K562 (cell line): ENCODE measurements around the gene SFXN2.
"Not testable (repeated sequence)": the region's sequence is repeated elsewhere in the genome, so short reads cannot be mapped to it uniquely, and the experiment has no call there.

Source experiments
- ATF3 ChIP-seq, 2 experiments: fragments of 450-650 bp in 1 of 2; sonication (generic) in 1 of 2; formaldehyde crosslinking in 1 of 2; IDR thresholded peaks in 1 of 2; conservative IDR thresholded peaks in 1 of 2; 2 replicates each; pipeline versions ENCODE4 v1.6.1 to v1.8.1; 2016 to 2023; ENCODE audit warnings: mild to moderate bottlenecking in 2 of 2, moderate library complexity in 2 of 2, inconsistent platforms in 1 of 2, missing genetic modification reagents in 1 of 2
- BACH1 ChIP-seq: fragments of 200-800 bp; sonication (Bioruptor generic); IDR thresholded peaks from 2 replicates; pipeline ENCODE4 v1.6.1; 2016; ENCODE audit warnings: missing genetic modification characterization, missing compliant biosample characterization
- CTCF ChIP-seq, 3 experiments: IDR thresholded peaks in 2 of 3; conservative IDR thresholded peaks in 1 of 3; 2 replicates each; pipeline ENCODE4 v1.5.1; 2011 to 2012; ENCODE audit warnings: low read length in 3 of 3, mild to moderate bottlenecking in 3 of 3, control low read depth in 2 of 3, improper control_type of control experiment in 1 of 3, inconsistent platforms in 1 of 3, low read depth in 1 of 3, mixed read lengths in 1 of 3, moderate library complexity in 1 of 3; ENCODE audit not compliant: insufficient read depth in 2 of 3
- EP300 ChIP-seq: IDR thresholded peaks from 2 replicates; pipeline ENCODE4 v1.6.1; 2012; ENCODE audit warnings: low read length, improper control_type of control experiment
- FUS ChIP-seq: fragments of 200-400 bp; formaldehyde crosslinking; optimal IDR thresholded peaks from 2 replicates; pipeline ENCODE3; 2017; ENCODE audit warnings: low read depth, low read length
- JUND ChIP-seq, 2 experiments: IDR thresholded peaks; 2 replicates in 1 of 2; 3 replicates in 1 of 2; pipeline ENCODE4 v1.6.1; 2011; ENCODE audit warnings: borderline replicate concordance in 2 of 2, low read depth in 2 of 2, low read length in 2 of 2, improper control_type of control experiment in 1 of 2, missing biosample characterization in 1 of 2, missing genetic modification characterization in 1 of 2, missing genetic modification reagents in 1 of 2
- SAFB2 ChIP-seq: fragments of 200-400 bp; formaldehyde crosslinking; IDR thresholded peaks from 2 replicates; pipeline ENCODE4 v1.6.1; 2018; ENCODE audit warnings: borderline replicate concordance, low read length, low read depth, moderate library complexity; ENCODE audit not compliant: severe bottlenecking
- SIN3B ChIP-seq: fragments of 450-650 bp; IDR thresholded peaks from 2 replicates; pipeline ENCODE4 v1.6.1; 2017; ENCODE audit warnings: low read depth, mild to moderate bottlenecking, moderate library complexity
- TBL1XR1 ChIP-seq, 2 experiments: IDR thresholded peaks; 2 replicates each; pipeline ENCODE4 v1.6.1; 2012; ENCODE audit warnings: improper control_type of control experiment in 2 of 2, low read length in 2 of 2, mild to moderate bottlenecking in 1 of 2
- TFAP4 ChIP-seq: sonication (generic); formaldehyde crosslinking; IDR thresholded peaks from 2 replicates; pipeline ENCODE4 v1.8.0; 2022; ENCODE audit warnings: missing genetic modification reagents, mild to moderate bottlenecking, moderate library complexity, borderline replicate concordance
- ZFP91 ChIP-seq: sonication (generic); formaldehyde crosslinking; IDR thresholded peaks from 2 replicates; pipeline ENCODE4 v1.8.0; 2022; ENCODE audit warnings: mild to moderate bottlenecking, missing genetic modification reagents
- ZNF3 ChIP-seq: fragments of 250-450 bp; sonication (Bioruptor Pico); IDR thresholded peaks from 2 replicates; pipeline ENCODE4 v1.5.0; 2021; ENCODE audit warnings: mild to moderate bottlenecking, moderate library complexity

- not testable (repeated sequence) for TF ChIP-seq CTCF (IDR thresholded peaks at IDR 0.05 in 2 of 3, conservative IDR thresholded peaks at IDR 0.05 in 1 of 3; ENCODE audit: insufficient read depth in 2 of 3, low read depth in 1 of 3, low read length in 3 of 3); ZNF3 (CRISPR knock-in tag); ZFP91 (CRISPR knock-in tag); TFAP4 (CRISPR knock-in tag); ATF3 (IDR thresholded peaks at IDR 0.05); ATF3 (CRISPR knock-in tag; conservative IDR thresholded peaks at IDR 0.05); TBL1XR1 (IDR thresholded peaks at IDR 0.05; ENCODE audit: low read length in 2 of 2); BACH1 (tag); EP300; FUS; JUND (IDR thresholded peaks at IDR 0.05; ENCODE audit: borderline replicate concordance, low read depth, low read length); JUND (tag; IDR thresholded peaks at IDR 0.05; ENCODE audit: borderline replicate concordance, low read depth, low read length); SAFB2; SIN3B
Observed at GRCh38 chr10:102695401-102695800, 19.0 kb upstream of the SFXN2 start.
